A549 (cell line): ENCODE data around the gene KMT2D.

ENCODE experiments used
- BHLHE40 ChIP-seq: IDR thresholded peaks from 2 replicates; pipeline ENCODE4 v1.6.1; 2012; ENCODE audit warnings: low read depth, low read length, inconsistent platforms
- CEBPB ChIP-seq, 2 experiments: fragments of >200 bp in 1 of 2; sonication (Bioruptor Twin) in 1 of 2; formaldehyde crosslinking in 1 of 2; IDR thresholded peaks; 2 replicates each; pipeline ENCODE4 v1.6.1; 2012 to 2016
- RAD21 ChIP-seq, 2 experiments: fragments of >200 bp in 1 of 2; sonication (Bioruptor Twin) in 1 of 2; formaldehyde crosslinking in 1 of 2; IDR thresholded peaks in 1 of 2; conservative IDR thresholded peaks in 1 of 2; 2 replicates in 1 of 2; 3 replicates in 1 of 2; pipeline ENCODE4 v1.6.1; 2012 to 2018; ENCODE audit warnings: inconsistent platforms in 1 of 2
- TF ChIP-seq, protein P1 (sequence below): fragments of >200 bp; sonication (Bioruptor Twin); formaldehyde crosslinking; IDR thresholded peaks from 3 replicates; pipeline ENCODE4 v1.5.1; 2016

DNA sequence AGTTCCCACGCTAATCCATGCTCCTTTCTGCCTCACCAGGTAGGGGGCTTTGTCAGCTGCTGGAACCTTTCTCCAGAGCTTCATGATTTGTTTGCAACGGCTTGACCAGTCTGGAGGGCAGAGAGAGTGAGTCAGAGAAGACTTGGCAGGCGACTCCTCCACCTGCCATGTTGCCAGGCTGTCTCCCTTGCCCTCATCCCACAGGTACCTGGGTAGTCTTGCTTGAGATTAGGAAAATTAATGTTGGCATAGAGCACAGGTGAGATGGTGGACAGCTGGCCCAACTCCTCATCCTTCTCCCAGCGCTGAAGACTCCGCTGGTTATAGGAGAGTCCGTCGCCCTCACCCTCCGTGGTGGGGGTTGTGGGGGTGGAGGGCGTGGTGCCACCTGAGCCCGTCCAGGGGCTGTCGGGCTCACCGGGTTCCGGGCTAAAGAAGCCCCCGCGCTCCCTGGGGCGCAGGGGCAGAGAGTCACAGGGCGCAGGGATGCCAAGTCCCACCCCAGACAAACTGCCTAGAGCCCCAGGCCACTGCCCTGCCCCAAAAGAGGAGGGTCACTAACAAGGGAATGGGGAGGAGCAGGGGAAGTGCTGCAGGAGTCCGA, 18.6 kb downstream of the KMT2D start:
- no peak for TF ChIP-seq BHLHE40
- no peak for TF ChIP-seq CEBPB (IDR thresholded peaks at IDR 0.05)
- TF ChIP-seq, protein P1, sequence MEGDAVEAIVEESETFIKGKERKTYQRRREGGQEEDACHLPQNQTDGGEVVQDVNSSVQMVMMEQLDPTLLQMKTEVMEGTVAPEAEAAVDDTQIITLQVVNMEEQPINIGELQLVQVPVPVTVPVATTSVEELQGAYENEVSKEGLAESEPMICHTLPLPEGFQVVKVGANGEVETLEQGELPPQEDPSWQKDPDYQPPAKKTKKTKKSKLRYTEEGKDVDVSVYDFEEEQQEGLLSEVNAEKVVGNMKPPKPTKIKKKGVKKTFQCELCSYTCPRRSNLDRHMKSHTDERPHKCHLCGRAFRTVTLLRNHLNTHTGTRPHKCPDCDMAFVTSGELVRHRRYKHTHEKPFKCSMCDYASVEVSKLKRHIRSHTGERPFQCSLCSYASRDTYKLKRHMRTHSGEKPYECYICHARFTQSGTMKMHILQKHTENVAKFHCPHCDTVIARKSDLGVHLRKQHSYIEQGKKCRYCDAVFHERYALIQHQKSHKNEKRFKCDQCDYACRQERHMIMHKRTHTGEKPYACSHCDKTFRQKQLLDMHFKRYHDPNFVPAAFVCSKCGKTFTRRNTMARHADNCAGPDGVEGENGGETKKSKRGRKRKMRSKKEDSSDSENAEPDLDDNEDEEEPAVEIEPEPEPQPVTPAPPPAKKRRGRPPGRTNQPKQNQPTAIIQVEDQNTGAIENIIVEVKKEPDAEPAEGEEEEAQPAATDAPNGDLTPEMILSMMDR = no peak
- TF ChIP-seq RAD21 (conservative IDR thresholded peaks at IDR 0.05 in 1 of 2, IDR thresholded peaks at IDR 0.05 in 1 of 2) = no peak
